ENCODE data around the gene TCF7L2.

DNA sequence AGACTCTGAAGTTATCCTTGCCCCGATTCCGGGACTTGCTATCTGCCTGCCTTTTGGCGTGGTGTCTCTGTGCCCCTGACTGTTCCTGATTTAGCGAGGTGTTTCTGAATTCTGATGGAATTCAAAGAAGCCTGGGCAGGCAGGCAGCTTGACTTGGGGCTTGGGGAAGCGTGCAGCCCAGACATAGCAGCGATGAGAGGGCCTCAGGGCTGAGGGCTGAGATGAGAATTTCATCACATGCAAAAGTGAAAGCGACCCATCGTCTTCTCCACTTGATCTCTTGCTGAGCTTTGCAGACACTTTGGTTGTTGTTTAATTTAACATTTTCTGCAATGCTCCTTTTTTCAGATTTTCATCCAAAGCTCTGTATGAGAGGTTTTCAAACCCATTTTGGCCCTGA is 57.8 kb downstream of the TCF7L2 start:
- TF ChIP-seq PCBP1 (IDR thresholded peaks at IDR 0.05; ENCODE audit: low read depth, low read length, poor library complexity, severe bottlenecking): no peak
- TF ChIP-seq YY1 (IDR thresholded peaks at IDR 0.05; ENCODE audit: borderline replicate concordance in 1 of 3, control insufficient read depth in 1 of 3, extremely low read depth in 1 of 3, insufficient read depth in 3 of 3, insufficient read length in 1 of 3, insufficient replicate concordance in 2 of 3, low read depth in 1 of 3, low read length in 2 of 3): no peak
- TF ChIP-seq BHLHE40 (IDR thresholded peaks at IDR 0.05; ENCODE audit: low read length): no peak
- no peak for TF ChIP-seq OTX1 (CRISPR knock-in tag; IDR thresholded peaks at IDR 0.05)
- TF ChIP-seq, protein P1, sequence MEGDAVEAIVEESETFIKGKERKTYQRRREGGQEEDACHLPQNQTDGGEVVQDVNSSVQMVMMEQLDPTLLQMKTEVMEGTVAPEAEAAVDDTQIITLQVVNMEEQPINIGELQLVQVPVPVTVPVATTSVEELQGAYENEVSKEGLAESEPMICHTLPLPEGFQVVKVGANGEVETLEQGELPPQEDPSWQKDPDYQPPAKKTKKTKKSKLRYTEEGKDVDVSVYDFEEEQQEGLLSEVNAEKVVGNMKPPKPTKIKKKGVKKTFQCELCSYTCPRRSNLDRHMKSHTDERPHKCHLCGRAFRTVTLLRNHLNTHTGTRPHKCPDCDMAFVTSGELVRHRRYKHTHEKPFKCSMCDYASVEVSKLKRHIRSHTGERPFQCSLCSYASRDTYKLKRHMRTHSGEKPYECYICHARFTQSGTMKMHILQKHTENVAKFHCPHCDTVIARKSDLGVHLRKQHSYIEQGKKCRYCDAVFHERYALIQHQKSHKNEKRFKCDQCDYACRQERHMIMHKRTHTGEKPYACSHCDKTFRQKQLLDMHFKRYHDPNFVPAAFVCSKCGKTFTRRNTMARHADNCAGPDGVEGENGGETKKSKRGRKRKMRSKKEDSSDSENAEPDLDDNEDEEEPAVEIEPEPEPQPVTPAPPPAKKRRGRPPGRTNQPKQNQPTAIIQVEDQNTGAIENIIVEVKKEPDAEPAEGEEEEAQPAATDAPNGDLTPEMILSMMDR (IDR thresholded peaks at IDR 0.05 in 2 of 3, conservative IDR thresholded peaks at IDR 0.05 in 1 of 3; ENCODE audit: insufficient read depth in 2 of 3, low read depth in 1 of 3, low read length in 3 of 3): no peak
- no peak for TF ChIP-seq ARID2 (IDR thresholded peaks at IDR 0.05)
- TF ChIP-seq CREB1 (IDR thresholded peaks at IDR 0.05): no peak
- TF ChIP-seq CREB1 (CRISPR knock-in tag; IDR thresholded peaks at IDR 0.05): no peak
